ENCODE data around the gene CNKSR3.

The CNKSR3 gene

DNA sequence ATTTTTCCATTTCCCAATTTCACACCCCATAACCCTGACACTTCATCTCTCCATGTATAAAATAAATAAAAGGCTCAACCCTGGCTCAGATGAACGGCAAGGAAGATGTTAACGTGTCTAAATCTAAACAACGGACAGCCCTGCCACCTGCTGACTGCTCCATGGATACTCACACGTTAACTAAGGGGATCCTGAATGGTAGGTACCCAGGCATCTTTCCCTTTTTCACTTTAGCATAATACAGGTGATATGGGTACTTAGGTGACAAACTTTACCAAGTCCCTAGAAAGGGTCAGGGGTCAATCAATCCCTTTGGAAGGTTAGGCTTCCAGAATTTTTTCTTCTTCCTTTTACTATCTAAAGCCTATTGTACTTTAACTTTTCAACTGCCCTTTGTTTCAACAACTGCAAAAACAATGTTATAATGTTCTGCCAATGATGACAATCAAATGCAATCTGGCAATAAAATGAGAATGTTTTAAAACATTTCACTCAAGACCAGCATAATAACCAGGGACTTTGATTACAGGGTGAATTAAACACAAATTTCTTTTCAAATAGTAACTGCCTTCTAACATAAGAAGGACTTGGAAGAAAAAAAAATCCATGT lies 101.5 kb downstream of the CNKSR3 start:
- DNase-seq (ENCODE audit: low spot score in 2 of 2), result peak in 1 of 2 experiments; percentile 30
- Histone ChIP-seq H3K4me3 (no peak overlapping the region), H3K4me1 (peaks cover 14% of the 10 kb centered on the region), H3K9me3 (no peaks in the 10 kb centered on the region), H3K36me3 (replicated peaks) (peaks cover 12% of the 10 kb centered on the region), H3K27me3 (ENCODE audit: low read depth) (no peaks in the 10 kb centered on the region)
- in situ Hi-C loops (cut with MboI; ENCODE audit: low sequenced_read_pairs), result no loop called here

DNA sequence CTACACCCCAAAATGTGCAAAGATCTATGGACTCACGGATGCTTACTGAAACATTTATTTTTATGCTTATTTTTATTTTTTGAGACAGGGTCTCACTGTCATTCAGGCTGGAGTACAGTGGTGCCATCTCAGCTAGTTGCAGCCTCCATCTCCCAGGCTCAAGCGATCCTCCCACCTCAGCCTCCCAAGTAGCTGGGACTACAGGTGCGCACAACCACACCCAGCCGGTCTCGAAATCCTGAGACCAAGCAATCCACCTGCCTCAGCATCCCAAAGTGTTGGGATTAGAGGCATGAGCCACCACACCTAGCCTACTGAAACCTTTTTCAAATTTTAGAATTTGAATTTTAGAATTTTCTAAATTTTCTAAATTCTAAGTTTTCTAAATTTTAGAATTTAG lies 103.0 kb downstream of the CNKSR3 start:
- in situ Hi-C loops (cut with MboI; ENCODE audit: low sequenced_read_pairs), result no loop called here
- H3K4me1 ChIP-seq, result peaks cover 14% of the 10 kb centered on the region
- H3K27me3 ChIP-seq (ENCODE audit: low read depth), result no peaks in the 10 kb centered on the region
- no peak for DNase-seq (ENCODE audit: low spot score in 2 of 2)
- no peak overlapping the region for H3K4me3 ChIP-seq
- no peaks in the 10 kb centered on the region for H3K9me3 ChIP-seq
- H3K36me3 ChIP-seq (replicated peaks), result peaks cover 14% of the 10 kb centered on the region

DNA sequence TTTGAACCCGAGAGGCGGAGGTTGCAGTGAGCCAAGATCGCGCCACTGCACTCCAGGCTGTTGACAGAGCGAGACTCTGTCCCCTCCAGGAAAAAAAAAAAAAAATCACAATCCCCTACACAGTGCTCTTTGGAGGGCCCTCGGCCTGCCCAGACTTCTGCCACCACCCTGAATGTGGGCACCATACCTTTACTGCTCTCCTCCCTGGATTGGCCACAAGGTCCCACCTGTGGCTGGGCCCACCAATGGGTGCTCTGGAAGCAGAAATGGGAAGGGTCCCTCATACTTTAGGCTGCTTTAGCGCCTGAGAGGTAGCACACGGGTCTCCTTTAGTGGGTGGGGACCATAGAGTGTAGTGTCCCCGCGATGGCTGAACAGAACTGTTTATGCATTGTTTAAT lies 103.6 kb downstream of the CNKSR3 start:
- no peak overlapping the region for H3K4me3 ChIP-seq
- H3K4me1 ChIP-seq, result peaks cover 14% of the 10 kb centered on the region
- in situ Hi-C loops (cut with MboI; ENCODE audit: low sequenced_read_pairs), result no loop called here
- no peaks in the 10 kb centered on the region for H3K9me3 ChIP-seq
- no peaks in the 10 kb centered on the region for H3K27me3 ChIP-seq (ENCODE audit: low read depth)
- no peak for DNase-seq (ENCODE audit: low spot score in 2 of 2)
- peaks cover 15% of the 10 kb centered on the region for H3K36me3 ChIP-seq (replicated peaks)

DNA sequence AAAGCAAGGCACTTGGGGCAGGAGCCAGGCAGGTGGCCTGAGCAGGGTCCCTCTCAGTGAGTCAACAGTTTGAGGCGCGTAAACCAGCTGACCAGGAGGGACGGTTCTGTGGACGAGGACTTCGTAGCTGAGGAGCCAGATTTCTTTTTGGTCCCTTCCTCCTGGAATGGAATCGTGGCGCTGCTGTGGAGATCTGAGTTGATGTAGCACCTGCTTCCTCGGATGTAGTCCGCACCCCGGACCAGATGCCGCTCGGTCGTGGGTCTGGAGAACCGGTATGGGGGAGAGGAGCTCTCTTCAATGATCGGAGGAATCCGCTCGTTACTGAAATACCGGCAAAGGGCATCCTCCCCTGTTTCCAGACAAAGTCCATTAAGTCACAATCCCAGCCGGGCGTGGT lies 104.2 kb downstream of the CNKSR3 start:
- in situ Hi-C loops (cut with MboI; ENCODE audit: low sequenced_read_pairs), result no loop called here
- no peaks in the 10 kb centered on the region for H3K27me3 ChIP-seq (ENCODE audit: low read depth)
- H3K4me3 ChIP-seq, result no peak overlapping the region
- no peaks in the 10 kb centered on the region for H3K9me3 ChIP-seq
- no peak for DNase-seq (ENCODE audit: low spot score in 2 of 2)
- peaks cover 15% of the 10 kb centered on the region for H3K36me3 ChIP-seq (replicated peaks)
- peaks cover 14% of the 10 kb centered on the region for H3K4me1 ChIP-seq

DNA sequence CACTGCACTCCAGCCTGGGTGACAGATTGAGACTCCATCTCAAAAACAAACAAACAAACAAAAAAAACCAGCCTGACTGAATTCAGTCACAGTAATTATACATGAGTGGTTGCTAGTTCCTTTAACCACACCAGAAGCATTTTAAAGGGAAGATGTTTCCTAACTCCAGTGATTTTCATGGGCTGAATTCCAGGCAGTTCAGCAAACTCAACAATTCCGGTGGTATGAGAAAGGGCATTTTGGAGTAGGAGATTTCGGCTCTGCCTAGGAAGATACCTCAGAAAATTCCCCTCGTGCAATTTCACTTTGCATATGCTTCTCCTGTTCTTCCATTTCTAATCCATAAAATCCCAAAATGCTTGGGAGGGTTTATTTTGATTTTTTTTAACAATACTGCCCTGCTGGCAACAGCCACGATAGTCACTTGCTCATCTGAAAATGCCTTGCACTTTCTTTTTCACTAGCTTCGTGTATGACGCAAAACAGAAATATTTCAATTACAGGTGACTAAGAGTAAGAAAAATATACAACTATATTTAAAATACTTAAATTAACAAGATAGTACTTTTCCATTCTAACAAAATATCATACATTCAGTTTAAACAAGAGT lies 105.6 kb downstream of the CNKSR3 start:
- H3K9me3 ChIP-seq, result no peaks in the 10 kb centered on the region
- in situ Hi-C loops (cut with MboI; ENCODE audit: low sequenced_read_pairs), result no loop called here
- no peak for DNase-seq (ENCODE audit: low spot score in 2 of 2)
- no peak overlapping the region for H3K4me3 ChIP-seq
- peaks cover 11% of the 10 kb centered on the region for H3K36me3 ChIP-seq (replicated peaks)
- H3K27me3 ChIP-seq (ENCODE audit: low read depth), result no peaks in the 10 kb centered on the region
- H3K4me1 ChIP-seq, result no peaks in the 10 kb centered on the region; the same call in 1 of the 2 replicates

DNA sequence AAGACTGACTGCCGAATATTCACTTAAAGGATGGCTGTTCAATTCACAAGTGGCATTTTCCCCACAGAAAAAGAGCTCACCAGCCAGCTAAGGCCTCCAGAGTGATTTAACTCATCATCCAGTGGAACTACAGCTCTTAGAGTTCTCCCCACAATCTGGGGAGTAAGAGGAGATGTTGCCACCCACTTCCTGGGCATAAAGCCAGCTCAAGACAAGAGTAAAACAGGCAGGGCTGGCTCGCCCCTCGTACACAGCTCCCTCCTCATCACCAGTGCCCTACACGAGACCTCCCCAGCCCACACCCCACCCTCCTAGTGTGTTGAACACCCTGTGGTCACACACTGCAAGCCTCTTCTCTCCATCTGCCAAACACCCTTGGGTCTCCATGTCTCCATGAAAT lies 106.7 kb downstream of the CNKSR3 start:
- in situ Hi-C loops (cut with MboI; ENCODE audit: low sequenced_read_pairs), result no loop called here
- Histone ChIP-seq H3K4me3 (no peak overlapping the region), H3K27me3 (ENCODE audit: low read depth) (no peaks in the 10 kb centered on the region), H3K4me1 (no peaks in the 10 kb centered on the region; the same call in 1 of the 2 replicates), H3K9me3 (no peaks in the 10 kb centered on the region), H3K36me3 (replicated peaks) (peaks cover 11% of the 10 kb centered on the region)
- no peak for DNase-seq (ENCODE audit: low spot score in 2 of 2)

DNA sequence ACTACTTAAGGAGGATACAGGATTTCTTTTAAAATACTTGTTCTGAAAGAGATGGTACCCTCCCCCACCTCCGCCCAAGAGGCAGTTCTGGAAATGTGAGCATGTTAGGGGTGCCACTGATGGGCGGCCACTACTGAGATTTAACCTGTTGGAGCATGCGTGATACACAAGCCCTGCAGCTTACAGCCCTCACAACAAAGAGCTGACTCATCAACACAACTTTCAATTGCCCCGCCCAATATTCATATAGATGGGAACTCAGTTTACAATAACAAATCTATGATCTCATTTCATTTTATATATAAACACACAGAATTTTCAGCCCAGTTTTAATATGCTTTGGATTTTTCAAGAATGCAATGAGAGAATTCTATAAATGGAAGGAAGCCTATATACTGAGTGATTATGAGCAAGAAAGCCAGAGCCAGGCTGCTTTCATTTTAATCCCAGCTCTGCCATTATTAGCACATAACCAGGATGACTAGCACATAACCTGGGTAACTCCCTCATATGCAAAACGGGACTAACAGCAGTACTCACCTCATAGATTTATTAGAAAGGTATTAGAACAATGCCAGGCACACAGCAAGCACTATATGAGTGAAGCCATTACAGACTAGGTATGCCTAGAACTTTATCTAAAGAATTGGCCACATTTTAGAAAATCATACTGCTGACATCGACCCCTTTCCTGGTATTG lies 108.3 kb downstream of the CNKSR3 start:
- no peaks in the 10 kb centered on the region for H3K9me3 ChIP-seq

DNA sequence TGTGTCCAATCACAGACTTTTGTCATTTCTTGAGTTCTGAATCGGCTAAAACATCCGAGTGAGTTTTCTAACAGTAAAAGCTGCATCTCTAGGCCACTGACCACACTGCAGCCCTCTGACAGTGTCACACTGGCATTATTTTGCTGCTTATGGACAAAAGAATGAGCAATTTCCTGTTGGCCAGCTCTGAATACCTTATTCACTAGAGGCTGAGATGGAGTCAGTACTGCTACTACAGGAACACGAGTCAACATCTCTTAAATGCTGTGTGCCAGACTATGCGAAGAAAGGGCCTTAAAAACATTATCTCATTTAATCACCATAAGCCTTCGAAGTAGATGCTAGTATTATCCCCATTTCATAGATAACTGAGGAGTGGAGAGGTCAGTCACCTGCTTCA lies 111.4 kb downstream of the CNKSR3 start:
- H3K36me3 ChIP-seq (replicated peaks), result peaks cover 5% of the 10 kb centered on the region
- in situ Hi-C loops (cut with MboI; ENCODE audit: low sequenced_read_pairs), result no loop called here
- H3K4me3 ChIP-seq, result no peak overlapping the region
- no peaks in the 10 kb centered on the region for H3K9me3 ChIP-seq
- no peak for DNase-seq (ENCODE audit: low spot score in 2 of 2)
- H3K27me3 ChIP-seq (ENCODE audit: low read depth), result no peaks in the 10 kb centered on the region
- H3K4me1 ChIP-seq, result peaks cover 2% of the 10 kb centered on the region

More for the DNA sequence above, 108.3 kb downstream of the CNKSR3 start:
- DNase-seq (ENCODE audit: low spot score in 2 of 2), result no peak
- Histone ChIP-seq H3K4me1 (peaks cover 2% of the 10 kb centered on the region), H3K36me3 (replicated peaks) (peaks cover 11% of the 10 kb centered on the region), H3K27me3 (ENCODE audit: low read depth) (no peaks in the 10 kb centered on the region), H3K4me3 (no peak overlapping the region)
- in situ Hi-C loops (cut with MboI; ENCODE audit: low sequenced_read_pairs), result no loop called here

DNA sequence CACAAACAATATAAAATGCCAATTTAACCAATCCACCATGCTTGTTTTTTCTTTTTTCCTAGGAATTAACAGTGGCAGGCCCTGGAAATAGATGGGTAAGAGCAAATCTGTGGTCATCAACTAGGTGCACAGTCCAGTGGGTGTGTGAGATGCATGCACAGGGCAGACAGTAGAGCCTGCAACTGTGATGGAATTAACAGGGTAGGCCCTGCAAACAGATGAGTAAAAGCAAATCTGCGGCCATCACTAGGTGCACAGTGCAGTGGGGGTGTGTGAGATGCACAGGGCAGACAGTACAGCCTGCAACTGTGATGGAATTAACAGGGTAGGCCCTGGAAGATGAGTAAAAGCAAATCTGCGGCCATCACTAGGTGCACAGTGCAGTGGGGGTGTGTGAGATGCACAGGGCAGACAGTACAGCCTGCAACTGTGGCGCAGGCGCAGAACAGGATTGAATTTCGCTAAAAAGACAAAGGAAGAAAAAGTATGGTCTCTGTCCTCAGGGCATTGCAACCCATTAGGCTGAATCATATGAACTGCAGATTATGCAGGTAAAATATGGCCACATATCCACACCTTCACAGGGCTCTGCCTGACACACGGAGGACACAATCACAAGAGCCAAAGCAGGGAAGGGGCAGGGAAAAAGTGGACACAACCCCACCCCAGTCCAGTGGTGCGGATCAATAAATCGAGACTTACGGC lies 112.8 kb downstream of the CNKSR3 start:
- Histone ChIP-seq H3K27me3 (ENCODE audit: low read depth) (no peaks in the 10 kb centered on the region), H3K4me3 (no peak overlapping the region), H3K36me3 (replicated peaks) (peaks cover 2% of the 10 kb centered on the region), H3K4me1 (peaks cover 2% of the 10 kb centered on the region), H3K9me3 (no peaks in the 10 kb centered on the region)
- in situ Hi-C loops (cut with MboI; ENCODE audit: low sequenced_read_pairs), result no loop called here
- DNase-seq (ENCODE audit: low spot score in 2 of 2), result no peak

DNA sequence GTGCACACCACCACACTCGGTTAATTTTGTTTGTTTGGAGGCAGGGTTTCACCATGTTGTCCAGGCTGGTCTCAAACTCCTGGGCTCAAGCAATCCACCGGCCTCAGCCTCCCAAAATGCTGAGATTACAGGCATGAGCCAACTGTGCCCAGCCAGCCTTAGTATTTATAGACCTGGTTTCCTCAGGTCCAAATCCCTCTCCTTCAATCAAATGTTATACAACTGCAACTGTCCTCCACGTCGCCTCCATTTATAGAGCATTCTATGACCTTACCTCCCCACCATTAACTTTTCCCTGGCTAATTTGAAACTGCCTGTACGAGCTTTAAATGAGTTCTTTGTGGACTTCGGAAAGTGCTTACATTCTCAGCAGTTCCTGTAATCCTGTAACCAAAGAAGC lies 114.6 kb downstream of the CNKSR3 start:
- Histone ChIP-seq H3K27me3 (ENCODE audit: low read depth) (no peaks in the 10 kb centered on the region), H3K36me3 (replicated peaks) (no peaks in the 10 kb centered on the region; the same call in 1 of the 2 replicates), H3K4me1 (peaks cover 2% of the 10 kb centered on the region; the same call in 1 of the 2 replicates), H3K9me3 (no peaks in the 10 kb centered on the region), H3K4me3 (no peak overlapping the region)
- in situ Hi-C loops (cut with MboI; ENCODE audit: low sequenced_read_pairs), result no loop called here
- no peak for DNase-seq (ENCODE audit: low spot score in 2 of 2)

DNA sequence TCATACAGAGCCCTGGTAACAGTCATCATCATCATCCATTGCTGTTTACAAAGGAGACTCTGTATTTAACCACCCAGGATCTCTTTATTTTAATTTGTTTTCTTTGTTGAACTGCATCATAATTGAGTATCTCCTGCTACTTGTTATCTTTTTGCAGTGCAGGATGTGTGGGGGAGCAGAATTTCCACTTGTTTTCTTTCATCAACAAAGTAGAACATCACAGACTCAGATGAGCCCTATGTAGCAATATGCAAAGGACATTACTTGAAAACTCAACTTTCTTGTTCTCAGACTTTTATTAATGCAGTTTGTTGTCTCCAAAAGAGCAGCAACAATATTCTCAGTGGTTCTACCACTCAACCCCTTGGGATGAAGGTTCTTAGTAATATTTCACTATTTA lies 115.2 kb downstream of the CNKSR3 start:
- in situ Hi-C loops (cut with MboI; ENCODE audit: low sequenced_read_pairs), result no loop called here
- H3K9me3 ChIP-seq, result no peaks in the 10 kb centered on the region

DNA sequence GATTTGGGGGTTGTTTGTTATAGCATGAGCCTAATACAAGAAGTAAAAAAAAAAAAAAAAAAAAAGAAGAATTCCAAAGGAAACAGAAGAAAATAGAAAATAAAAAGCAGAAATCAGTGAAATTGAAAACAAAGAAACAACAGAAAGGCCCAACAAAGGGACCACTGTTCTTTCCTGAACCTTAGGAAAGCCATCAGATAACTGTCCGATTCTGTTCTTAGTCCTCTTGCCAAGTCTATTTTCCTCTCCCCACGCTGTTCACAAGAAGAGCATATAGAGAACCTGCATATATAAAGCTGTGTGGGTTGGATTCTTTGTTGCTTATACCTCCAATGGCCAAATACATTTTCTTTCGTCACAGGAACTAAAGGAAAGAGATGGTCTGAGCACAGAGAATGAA lies 115.9 kb downstream of the CNKSR3 start:
- no peak for DNase-seq (ENCODE audit: low spot score in 2 of 2)
- Histone ChIP-seq H3K27me3 (ENCODE audit: low read depth) (no peaks in the 10 kb centered on the region), H3K4me3 (no peak overlapping the region), H3K36me3 (replicated peaks) (no peaks in the 10 kb centered on the region), H3K9me3 (no peaks in the 10 kb centered on the region), H3K4me1 (peaks cover 2% of the 10 kb centered on the region; the same call in 1 of the 2 replicates)
- in situ Hi-C loops (cut with MboI; ENCODE audit: low sequenced_read_pairs), result no loop called here

More for the DNA sequence above, 115.2 kb downstream of the CNKSR3 start:
- DNase-seq (ENCODE audit: low spot score in 2 of 2), result no peak
- H3K4me3 ChIP-seq, result no peak overlapping the region
- peaks cover 2% of the 10 kb centered on the region; the same call in 1 of the 2 replicates for H3K4me1 ChIP-seq
- H3K27me3 ChIP-seq (ENCODE audit: low read depth), result no peaks in the 10 kb centered on the region
- no peaks in the 10 kb centered on the region for H3K36me3 ChIP-seq (replicated peaks)

DNA sequence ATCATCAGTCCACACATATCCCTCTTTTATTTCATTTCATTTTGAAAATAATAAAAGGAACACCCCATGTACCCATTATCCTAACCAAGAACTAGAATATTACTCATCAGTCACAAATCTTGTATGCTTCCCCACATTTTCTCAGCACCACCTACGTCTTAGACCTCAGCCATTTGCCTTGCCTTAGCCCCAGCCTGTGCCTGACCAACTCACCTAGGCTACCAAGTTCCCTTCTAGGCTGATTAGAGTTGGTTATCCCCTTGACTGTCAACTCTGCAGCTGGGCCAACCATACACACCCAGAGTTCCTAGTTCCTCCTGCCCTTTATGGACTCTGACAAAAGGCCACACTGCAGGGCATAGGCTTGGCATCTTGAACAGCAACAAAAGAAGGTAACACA lies 120.5 kb downstream of the CNKSR3 start:
- peaks cover 18% of the 10 kb centered on the region for H3K4me1 ChIP-seq
- no peaks in the 10 kb centered on the region for H3K27me3 ChIP-seq (ENCODE audit: low read depth)
- in situ Hi-C loops (cut with MboI; ENCODE audit: low sequenced_read_pairs), result no loop called here
- H3K4me3 ChIP-seq, result no peak overlapping the region
- no peak for DNase-seq (ENCODE audit: low spot score in 2 of 2)
- H3K36me3 ChIP-seq (replicated peaks), result no peaks in the 10 kb centered on the region; the same call in 1 of the 2 replicates
- H3K9me3 ChIP-seq, result no peaks in the 10 kb centered on the region; the same call in 1 of the 2 replicates

DNA sequence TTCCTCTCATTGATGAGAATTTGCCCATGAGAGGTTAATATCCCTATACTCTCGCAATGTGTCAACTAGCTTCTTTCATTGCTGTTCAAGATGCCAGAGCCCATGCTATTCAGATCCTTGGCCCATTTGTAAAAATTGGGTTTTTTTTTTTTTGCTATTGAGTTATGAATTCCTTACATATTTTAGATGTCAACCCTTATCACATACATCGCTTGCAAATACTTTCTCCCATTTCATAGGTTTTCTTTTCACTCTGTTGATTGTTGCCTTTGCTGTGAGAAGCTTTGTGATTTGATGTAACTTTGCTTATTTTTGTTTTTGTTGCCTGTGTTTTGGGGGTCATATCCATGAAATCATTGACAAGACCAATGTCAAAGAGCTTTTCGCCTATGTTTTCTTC lies 121.7 kb downstream of the CNKSR3 start:
- Histone ChIP-seq H3K36me3 (replicated peaks) (no peaks in the 10 kb centered on the region; the same call in 1 of the 2 replicates), H3K9me3 (no peaks in the 10 kb centered on the region; the same call in 1 of the 2 replicates), H3K27me3 (ENCODE audit: low read depth) (no peaks in the 10 kb centered on the region), H3K4me1 (peaks cover 29% of the 10 kb centered on the region), H3K4me3 (no peak overlapping the region)
- no peak for DNase-seq (ENCODE audit: low spot score in 2 of 2)
- in situ Hi-C loops (cut with MboI; ENCODE audit: low sequenced_read_pairs), result no loop called here

All from HAP-1 (cell line).